Measurements from ENCODE around the gene STUB1. TPM values are rescaled to one million over a fixed set of nuclear protein-coding genes. Genes with fewer than 3 reads are reported as not detected.
A peak's percentile ranks its signal among the peaks of the same experiment; 100 is the strongest.

Gene STUB1
- total and polyA plus RNA-seq, 10 of the 15 experiments (the other 5 are each of a cell fraction or from before 2014, with no cell fraction given), result 4.2 to 136 (median 67.1) TPM

GRCh38 chr16:720990-721764 lies 41.0 kb downstream of the STUB1 start, which contains the start of gene ANTKMT (continued):
- TF ChIP-seq ZSCAN29 (IDR thresholded peaks at IDR 0.05) (peak; percentile 73), MAX (IDR thresholded peaks at IDR 0.05; ENCODE audit: low read depth, low read length) (no peak; the same call in 1 of the 2 replicates), PAX8 (IDR thresholded peaks at IDR 0.05) (no peak), BACH1 (IDR thresholded peaks at IDR 0.05; ENCODE audit: borderline replicate concordance) (peak; percentile 77), IRF4 (IDR thresholded peaks at IDR 0.05; ENCODE audit: low read depth, low read length) (no peak), NR2F1 (conservative IDR thresholded peaks at IDR 0.05) (peak; percentile 86), SIN3A (IDR thresholded peaks at IDR 0.05; ENCODE audit: low read depth, low read length) (peak; percentile 81; the same call in 1 of the 2 replicates), KLF5 (IDR thresholded peaks at IDR 0.05; ENCODE audit: partially characterized antibody) (peak; percentile 62), EED (IDR thresholded peaks at IDR 0.05; ENCODE audit: low read depth) (no peak), STAT3 (IDR thresholded peaks at IDR 0.05; ENCODE audit: low read depth, low read length) (no peak), BCL3 (IDR thresholded peaks at IDR 0.05; ENCODE audit: borderline replicate concordance, insufficient read depth, low read depth, low read length, poor library complexity, severe bottlenecking) (peak; percentile 2), FOXM1 (IDR thresholded peaks at IDR 0.05; ENCODE audit: low read depth, low read length) (no peak), POLR2AphosphoS2 (IDR thresholded peaks at IDR 0.05; ENCODE audit: low read depth, low read length) (no peak; the same call in none of the 2 replicates), MXI1 (IDR thresholded peaks at IDR 0.05; ENCODE audit: low read depth, low read length) (peak; percentile 77; the same call in 1 of the 2 replicates), CREM (IDR thresholded peaks at IDR 0.05; ENCODE audit: low read depth) (no peak; the same call in 1 of the 2 replicates), CBX5 (IDR thresholded peaks at IDR 0.05; ENCODE audit: low read depth) (no peak), MTA2 (IDR thresholded peaks at IDR 0.05; ENCODE audit: low read depth) (no peak), POLR2A (IDR thresholded peaks at IDR 0.05; ENCODE audit: low read depth, low read length) (no peak), RCOR1 (conservative IDR thresholded peaks at IDR 0.05; ENCODE audit: low read depth, low read length) (0 out of 2 replicates have a peak, but pooled peaks have one; percentile 47), ZNF24 (IDR thresholded peaks at IDR 0.05) (no peak), CBFB (IDR thresholded peaks at IDR 0.05; ENCODE audit: low read depth) (no peak), KDM1A (IDR thresholded peaks at IDR 0.05; ENCODE audit: borderline replicate concordance) (no peak), ETV6 (conservative IDR thresholded peaks at IDR 0.05 in 1 of 2, IDR thresholded peaks at IDR 0.05 in 1 of 2; ENCODE audit: borderline replicate concordance in 1 of 2, low read depth in 1 of 2) (peak in 1 of 2 experiments; percentile 16; a peak in 1 of 4 replicates), TCF12 (IDR thresholded peaks at IDR 0.05; ENCODE audit: low read depth, low read length) (peak; percentile 62; the same call in 1 of the 2 replicates), EGR1 (IDR thresholded peaks at IDR 0.05; ENCODE audit: borderline replicate concordance in 1 of 2, low read depth in 2 of 2, low read length in 2 of 2) (no peak)
- TF ChIP-seq, protein P1, sequence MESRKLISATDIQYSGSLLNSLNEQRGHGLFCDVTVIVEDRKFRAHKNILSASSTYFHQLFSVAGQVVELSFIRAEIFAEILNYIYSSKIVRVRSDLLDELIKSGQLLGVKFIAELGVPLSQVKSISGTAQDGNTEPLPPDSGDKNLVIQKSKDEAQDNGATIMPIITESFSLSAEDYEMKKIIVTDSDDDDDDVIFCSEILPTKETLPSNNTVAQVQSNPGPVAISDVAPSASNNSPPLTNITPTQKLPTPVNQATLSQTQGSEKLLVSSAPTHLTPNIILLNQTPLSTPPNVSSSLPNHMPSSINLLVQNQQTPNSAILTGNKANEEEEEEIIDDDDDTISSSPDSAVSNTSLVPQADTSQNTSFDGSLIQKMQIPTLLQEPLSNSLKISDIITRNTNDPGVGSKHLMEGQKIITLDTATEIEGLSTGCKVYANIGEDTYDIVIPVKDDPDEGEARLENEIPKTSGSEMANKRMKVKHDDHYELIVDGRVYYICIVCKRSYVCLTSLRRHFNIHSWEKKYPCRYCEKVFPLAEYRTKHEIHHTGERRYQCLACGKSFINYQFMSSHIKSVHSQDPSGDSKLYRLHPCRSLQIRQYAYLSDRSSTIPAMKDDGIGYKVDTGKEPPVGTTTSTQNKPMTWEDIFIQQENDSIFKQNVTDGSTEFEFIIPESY (IDR thresholded peaks at IDR 0.05), result no peak
